Cardiac fibroblast (primary cell): ENCODE measurements around the gene RMDN3.
A peak's percentile ranks its signal among the peaks of the same experiment; 100 is the strongest.

Experiments used
- DNase-seq, 2 donors: peaks; one replicate each; pipeline versions ENCODE4 v3.0.0 to v3.0.0-alpha.2; 2010; ENCODE audit warnings: low read depth in 2 of 2
- H3K4me3 ChIP-seq, 2 donors: replicated peaks in 1 of 2; 1 replicate in 1 of 2; 2 replicates in 1 of 2; pipeline ENCODE4 v1.5.1; 2011; ENCODE audit warnings: low read depth in 2 of 2, low read length in 2 of 2, mild to moderate bottlenecking in 2 of 2, moderate library complexity in 1 of 2
- CTCF ChIP-seq: IDR thresholded peaks from one replicate; pipeline ENCODE4 v1.5.1; 2011; ENCODE audit warnings: low read depth, mild to moderate bottlenecking, low read length, inconsistent platforms

Gene RMDN3

DNA sequence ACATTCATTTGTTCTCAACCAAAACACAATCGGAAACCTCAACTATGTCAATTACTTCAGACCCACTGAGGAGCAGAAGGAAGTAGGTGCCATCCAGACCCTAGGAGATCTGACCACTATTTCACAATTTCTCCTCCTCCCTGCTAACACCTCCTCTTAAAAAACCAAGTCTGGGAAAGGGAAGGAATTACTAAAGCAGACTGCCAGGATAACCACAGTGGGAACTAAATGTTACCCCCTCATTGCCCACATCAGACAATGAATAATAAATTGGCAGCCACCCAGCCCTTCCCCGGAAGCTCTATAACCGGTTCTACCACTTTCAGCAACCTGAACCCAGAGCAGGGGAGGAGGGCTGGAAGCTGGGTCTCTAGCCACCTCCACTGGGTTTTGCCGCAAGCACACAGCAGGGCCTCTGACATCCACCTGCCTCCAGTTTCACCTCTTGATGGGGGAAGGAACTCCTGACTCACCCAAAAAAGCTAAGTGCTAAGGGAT, 32.3 kb upstream of the RMDN3 start:
- no peak for TF ChIP-seq CTCF
- no peak overlapping the region for H3K4me3 ChIP-seq
- peak; percentile 77 to 79 for DNase-seq

DNA sequence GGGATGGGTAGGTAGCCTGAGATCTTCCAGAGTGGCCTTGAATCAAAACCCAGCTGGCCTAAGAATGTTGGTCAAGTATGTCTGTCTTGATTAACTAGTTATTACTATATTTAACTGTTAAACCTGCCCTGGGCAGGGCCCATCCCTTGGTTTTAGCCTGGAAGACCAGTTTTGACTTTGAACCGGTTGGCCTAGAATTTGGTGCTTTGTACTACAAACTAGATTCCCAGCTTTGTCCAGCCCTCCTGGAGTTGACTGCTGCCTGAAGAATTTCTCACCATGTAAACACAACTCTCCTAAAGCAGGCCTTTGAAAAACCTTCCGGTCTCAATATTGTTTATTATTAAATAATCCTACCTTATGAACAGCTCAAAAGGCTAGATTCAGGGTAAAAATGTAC, 30.8 kb upstream of the RMDN3 start:
- DNase-seq: no peak
- TF ChIP-seq CTCF: no peak
- H3K4me3 ChIP-seq: no peak overlapping the region

GRCh38 chr15:40785164-40785563, 30.1 kb upstream of the RMDN3 start:
- peak in 1 of 2 donors; percentile 13 for DNase-seq
- no peak for TF ChIP-seq CTCF
- no peak overlapping the region for H3K4me3 ChIP-seq

DNA sequence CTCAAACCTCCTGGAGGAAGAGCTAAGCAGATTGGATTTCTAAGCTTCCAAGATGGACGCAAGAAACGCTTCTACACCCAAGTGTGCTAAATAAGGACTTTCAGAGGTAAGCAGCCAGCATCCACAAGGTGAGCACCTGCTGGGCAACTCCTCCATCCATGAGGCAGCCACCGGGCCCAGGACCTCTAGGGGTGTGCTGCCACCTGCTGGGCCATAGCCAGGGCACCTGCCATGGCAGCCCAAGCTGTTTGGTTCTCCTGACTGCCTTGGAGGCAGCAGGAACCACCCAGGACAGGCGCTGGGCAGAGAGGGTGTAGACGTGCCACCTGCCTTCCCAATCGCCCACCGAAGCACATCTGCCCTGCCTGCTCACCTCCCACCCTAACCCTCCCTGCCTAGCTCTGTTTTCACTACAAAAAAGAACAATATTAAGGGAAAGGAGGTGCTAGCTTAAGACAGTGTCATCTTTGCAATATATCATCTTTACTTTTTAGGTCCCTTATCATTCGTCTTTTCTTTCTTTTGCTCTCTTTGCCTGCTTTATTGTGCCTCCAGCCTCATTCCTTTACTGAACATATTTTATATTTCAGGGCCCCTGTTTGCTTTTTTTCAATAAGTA, 27.7 kb upstream of the RMDN3 start:
- peak in 1 of 2 donors; percentile 27 for DNase-seq
- peak; percentile 57 for TF ChIP-seq CTCF
- H3K4me3 ChIP-seq: no peak overlapping the region

DNA sequence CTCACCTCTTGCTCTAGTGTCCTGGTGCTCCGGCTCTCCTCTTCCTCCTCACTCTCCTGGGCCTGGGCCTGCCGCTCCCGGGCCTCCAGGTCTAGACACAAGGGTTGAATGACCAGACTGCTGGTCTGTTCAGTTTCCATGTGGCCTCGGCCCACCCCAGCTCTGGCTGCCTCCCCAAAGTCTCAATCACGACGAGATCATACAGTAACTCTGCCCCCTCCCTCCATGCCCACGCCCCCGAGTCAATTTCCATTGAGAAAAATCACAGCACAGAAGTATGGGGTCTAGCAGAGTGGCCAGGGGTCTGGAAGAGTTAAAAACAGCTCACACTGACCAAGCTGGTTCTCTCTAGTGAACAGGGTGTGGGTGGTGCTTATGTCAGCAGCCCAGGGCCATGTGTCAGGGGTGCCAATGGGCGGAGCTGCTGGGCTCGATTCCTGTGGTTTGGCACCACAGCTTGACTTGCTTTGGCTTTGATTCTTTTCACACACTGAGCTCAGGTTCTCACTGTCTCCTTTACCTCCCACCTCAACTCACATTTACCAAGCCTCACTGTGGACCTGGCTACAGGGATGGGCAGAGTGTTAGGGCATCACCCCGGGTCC, 21.6 kb upstream of the RMDN3 start:
- DNase-seq: peak; percentile 50 to 75
- TF ChIP-seq CTCF: no peak
- no peak overlapping the region for H3K4me3 ChIP-seq

DNA sequence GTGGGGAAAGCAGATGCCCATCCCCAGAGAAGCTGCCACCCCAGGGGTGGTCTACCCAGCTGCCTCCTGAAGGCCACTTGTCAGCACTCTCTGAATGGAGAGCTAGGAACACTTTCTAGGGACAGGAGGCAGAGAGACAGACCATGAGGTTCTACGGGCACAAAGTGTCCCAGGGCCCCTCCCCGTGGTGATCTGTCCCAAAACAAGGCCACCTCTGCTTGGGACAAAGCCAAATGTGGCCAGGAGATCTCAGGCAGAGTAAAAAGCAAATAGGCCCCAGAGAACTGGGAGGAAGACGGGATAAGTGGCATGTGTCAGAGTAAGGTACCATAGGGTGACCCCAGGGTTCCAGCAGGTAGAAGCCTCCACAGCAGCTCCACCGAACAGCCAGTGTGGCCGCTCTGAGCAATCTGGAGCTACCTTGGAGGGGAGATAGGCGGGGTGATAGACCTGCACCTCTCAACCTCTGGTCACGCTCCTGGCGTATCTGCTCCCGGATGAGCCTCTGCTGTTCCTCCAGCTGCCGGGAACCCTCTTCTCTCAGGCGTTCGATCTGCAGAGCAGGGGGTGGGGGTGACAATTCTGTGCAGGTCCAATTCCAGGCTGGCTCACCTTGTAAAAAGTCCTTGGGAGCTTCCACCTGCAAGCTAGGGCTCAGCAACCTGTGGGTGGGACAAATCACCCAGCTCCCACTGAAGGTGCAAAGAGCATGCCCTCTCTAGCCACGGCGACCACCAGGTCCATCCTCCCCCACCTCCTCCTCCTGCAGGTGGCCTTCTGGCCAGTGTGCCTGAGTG, 20.9 kb upstream of the RMDN3 start:
- no peak overlapping the region for H3K4me3 ChIP-seq
- TF ChIP-seq CTCF: no peak
- DNase-seq: no peak
